PFSK-1 (cell line): ENCODE data around the gene SLC38A2.

ENCODE experiments used
- FOXP2 ChIP-seq: optimal IDR thresholded peaks from 2 replicates; pipeline ENCODE3; 2011; ENCODE audit warnings: borderline replicate concordance, control low read depth, inconsistent platforms; ENCODE audit not compliant: insufficient read depth; ENCODE audit errors: extremely low read length, extremely low read depth
- POLR2AphosphoS5 ChIP-seq: IDR thresholded peaks from 2 replicates; pipeline ENCODE4 v1.6.1; 2012; ENCODE audit warnings: low read depth, mild to moderate bottlenecking, control low read depth, low read length, moderate library complexity
- SIN3A ChIP-seq: IDR thresholded peaks from 2 replicates; pipeline ENCODE4 v1.6.1; 2012; ENCODE audit warnings: mild to moderate bottlenecking, low read length, moderate library complexity, borderline replicate concordance; ENCODE audit not compliant: insufficient read depth
- TAF1 ChIP-seq: IDR thresholded peaks from 2 replicates; pipeline ENCODE4 v1.6.1; 2012; ENCODE audit warnings: low read length, control low read depth, borderline replicate concordance; ENCODE audit not compliant: insufficient read depth
- TF ChIP-seq, protein P1 (sequence below), 2 experiments: IDR thresholded peaks; 2 replicates each; pipeline versions ENCODE4 v1.6.1 to v1.8.0; 2011 to 2012; ENCODE audit warnings: low read depth in 2 of 2, low read length in 2 of 2, control low read depth in 1 of 2, inconsistent platforms in 1 of 2, mild to moderate bottlenecking in 1 of 2, moderate library complexity in 1 of 2; ENCODE audit not compliant: insufficient read depth in 1 of 2

SLC38A2 gene

GRCh38 chr12:46366771-46367170, 5.8 kb downstream of the SLC38A2 start:
- TF ChIP-seq POLR2AphosphoS5 (no peak), TAF1 (no peak), SIN3A (no peak), FOXP2 (no peak)
- TF ChIP-seq, protein P1, sequence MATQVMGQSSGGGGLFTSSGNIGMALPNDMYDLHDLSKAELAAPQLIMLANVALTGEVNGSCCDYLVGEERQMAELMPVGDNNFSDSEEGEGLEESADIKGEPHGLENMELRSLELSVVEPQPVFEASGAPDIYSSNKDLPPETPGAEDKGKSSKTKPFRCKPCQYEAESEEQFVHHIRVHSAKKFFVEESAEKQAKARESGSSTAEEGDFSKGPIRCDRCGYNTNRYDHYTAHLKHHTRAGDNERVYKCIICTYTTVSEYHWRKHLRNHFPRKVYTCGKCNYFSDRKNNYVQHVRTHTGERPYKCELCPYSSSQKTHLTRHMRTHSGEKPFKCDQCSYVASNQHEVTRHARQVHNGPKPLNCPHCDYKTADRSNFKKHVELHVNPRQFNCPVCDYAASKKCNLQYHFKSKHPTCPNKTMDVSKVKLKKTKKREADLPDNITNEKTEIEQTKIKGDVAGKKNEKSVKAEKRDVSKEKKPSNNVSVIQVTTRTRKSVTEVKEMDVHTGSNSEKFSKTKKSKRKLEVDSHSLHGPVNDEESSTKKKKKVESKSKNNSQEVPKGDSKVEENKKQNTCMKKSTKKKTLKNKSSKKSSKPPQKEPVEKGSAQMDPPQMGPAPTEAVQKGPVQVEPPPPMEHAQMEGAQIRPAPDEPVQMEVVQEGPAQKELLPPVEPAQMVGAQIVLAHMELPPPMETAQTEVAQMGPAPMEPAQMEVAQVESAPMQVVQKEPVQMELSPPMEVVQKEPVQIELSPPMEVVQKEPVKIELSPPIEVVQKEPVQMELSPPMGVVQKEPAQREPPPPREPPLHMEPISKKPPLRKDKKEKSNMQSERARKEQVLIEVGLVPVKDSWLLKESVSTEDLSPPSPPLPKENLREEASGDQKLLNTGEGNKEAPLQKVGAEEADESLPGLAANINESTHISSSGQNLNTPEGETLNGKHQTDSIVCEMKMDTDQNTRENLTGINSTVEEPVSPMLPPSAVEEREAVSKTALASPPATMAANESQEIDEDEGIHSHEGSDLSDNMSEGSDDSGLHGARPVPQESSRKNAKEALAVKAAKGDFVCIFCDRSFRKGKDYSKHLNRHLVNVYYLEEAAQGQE (IDR thresholded peaks at IDR 0.05; ENCODE audit: insufficient read depth in 1 of 2, low read depth in 2 of 2, low read length in 2 of 2), result no peak

DNA sequence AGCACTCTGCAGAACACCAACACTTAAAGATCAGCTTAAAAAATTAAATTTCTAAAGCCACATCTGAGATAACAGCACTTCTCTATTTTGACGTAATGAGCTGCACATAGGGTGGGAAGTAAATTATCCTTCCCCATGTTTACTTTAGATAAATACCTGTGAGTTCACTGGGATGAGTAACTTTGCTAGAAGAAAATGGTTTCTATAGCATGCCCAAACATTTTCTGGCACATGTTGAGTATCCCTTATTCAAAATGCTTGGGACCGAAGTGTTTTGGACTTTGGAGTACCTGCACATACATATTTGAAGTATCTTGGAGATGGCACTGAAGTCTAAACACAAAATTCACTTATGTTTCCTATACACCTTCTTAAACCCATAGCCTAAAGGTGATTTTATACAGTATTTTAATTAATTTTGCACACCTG, 6.6 kb downstream of the SLC38A2 start:
- no peak for TF ChIP-seq TAF1

DNA sequence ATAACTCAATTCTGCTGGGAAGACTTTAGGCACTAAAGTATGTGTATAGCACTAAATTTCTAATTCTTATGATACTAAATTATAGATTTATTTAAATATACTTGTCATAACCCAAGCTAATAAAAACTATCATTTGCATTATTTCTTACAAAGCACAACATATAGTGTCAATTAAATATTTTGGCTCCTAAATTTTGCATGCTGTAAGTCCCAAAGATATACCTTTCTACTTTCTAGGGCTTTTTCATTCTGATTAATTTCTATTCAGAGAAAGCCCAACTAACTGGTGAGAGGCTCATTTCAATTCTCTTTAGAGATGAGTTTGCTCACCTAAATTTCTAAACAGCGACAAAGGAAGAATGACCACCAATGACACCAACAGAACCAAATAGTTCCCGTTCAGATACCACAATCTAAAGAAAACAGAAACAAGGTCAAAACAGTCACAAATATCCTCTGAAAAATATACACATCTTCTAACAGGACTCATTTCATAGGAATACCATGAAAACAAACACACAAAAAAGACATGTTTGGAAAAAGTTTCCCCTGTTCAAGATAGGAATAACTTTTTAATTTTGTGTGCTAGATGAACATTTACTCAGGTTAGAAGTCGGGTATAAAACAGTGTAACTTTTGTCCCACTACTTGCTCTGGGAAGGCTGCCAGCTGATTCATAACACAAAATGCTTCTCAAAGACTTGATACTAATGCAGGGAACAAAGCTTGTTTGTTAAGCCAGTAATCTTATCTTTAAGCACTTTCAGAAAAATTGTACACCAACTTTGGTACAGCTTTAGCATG, 7.6 kb downstream of the SLC38A2 start:
- TF ChIP-seq FOXP2, result no peak

- TF ChIP-seq, protein P1 (IDR thresholded peaks at IDR 0.05; ENCODE audit: insufficient read depth in 1 of 2, low read depth in 2 of 2, low read length in 2 of 2), result no peak
- TF ChIP-seq POLR2AphosphoS5 (no peak), FOXP2 (no peak), TAF1 (no peak), SIN3A (no peak)
Observed at GRCh38 chr12:46364300-46364696, 8.3 kb downstream of the SLC38A2 start.

DNA sequence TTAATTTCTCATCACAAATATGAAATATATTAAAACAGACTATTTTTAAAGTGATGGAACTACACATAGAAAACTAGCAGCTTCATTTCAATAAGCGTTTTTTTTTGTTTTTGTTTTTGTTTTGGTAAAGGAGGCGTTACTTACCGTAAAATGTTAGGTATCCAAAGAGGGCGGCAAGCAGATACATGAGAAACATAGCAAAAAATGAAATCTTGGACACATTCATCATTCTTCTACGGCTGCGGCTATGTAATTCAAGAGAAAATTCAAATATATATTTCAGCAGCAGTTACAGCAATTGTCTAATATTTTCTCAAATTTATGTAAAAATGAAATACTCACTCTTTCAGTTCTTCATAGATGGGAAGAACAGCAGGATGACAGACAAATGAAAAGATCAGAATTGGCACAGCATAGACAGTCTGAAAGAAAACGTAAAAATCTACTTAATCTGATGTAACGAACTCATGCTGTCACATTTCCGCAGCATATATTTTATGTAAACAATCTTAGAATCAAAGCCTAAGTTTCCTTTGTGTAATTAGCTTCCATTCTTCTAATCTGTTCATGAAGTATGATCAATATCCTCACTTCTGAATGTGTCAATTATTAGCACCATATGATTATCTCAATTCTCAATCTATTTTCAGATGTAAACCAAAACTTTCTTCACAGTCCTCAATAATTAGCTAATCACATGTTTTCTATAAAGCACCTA, 8.8 kb downstream of the SLC38A2 start:
- TF ChIP-seq, protein P1 (IDR thresholded peaks at IDR 0.05; ENCODE audit: insufficient read depth in 1 of 2, low read depth in 2 of 2, low read length in 2 of 2), result no peak
- TF ChIP-seq POLR2AphosphoS5, result peak; percentile 11; the same call in 1 of the 2 replicates

- TF ChIP-seq FOXP2 (no peak), SIN3A (no peak), TAF1 (no peak), POLR2AphosphoS5 (no peak)
- TF ChIP-seq, protein P1 (IDR thresholded peaks at IDR 0.05; ENCODE audit: insufficient read depth in 1 of 2, low read depth in 2 of 2, low read length in 2 of 2), result no peak
Observed at GRCh38 chr12:46362895-46363581, 9.5 kb downstream of the SLC38A2 start.
